Stimulated activated CD4-positive, alpha-beta T cell treated with anti-CD3 and anti-CD28 coated beads, Interleukin-2, amount 100 ng/mL, for 24 hours (primary cell): ENCODE data around the gene C12orf42.
"Not testable (repeated sequence)": the region's sequence is repeated elsewhere in the genome, so short reads cannot be mapped to it uniquely, and the experiment has no call there.

Experiments used
- DNase-seq, 2 donors: peaks; one replicate each; pipeline ENCODE4 v3.0.0-alpha.2; 2020

C12orf42 gene

DNA sequence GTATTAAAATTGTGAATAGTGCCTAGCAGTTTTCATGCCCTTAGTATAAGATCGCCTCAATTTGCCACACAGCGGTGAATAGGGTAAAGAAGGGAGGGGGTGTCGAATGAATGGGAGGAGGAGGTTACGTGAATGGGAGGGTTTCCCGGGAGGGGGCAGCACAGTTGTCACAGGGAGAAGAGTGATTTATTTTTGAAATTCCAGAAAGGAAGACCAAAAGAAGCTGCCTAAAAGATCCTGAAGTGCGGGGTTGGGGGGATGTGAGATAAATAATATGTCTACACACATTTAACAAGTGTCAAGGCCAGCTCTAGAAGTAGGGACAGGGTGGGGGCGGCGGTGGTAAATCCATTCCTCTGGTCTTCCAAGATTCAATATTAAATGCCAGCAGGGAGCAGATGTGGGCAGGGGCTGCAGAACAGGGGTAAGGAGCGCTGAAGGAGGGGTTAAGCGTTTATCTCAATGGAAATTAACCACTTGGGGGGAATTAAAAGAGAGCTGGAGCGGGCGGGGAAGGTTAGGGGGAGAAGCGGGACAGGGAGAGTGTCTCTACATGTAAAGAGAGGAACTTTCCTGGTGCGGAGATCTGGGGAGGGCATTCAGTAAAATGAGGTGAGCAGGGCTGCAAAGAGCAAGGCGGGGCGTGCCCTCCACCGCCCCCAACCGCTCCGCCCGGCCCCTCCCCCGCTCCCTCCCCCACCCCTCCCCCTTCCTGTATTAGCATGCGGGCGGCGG, 867 bp downstream of the C12orf42 start:
- DNase-seq = no peak

DNA sequence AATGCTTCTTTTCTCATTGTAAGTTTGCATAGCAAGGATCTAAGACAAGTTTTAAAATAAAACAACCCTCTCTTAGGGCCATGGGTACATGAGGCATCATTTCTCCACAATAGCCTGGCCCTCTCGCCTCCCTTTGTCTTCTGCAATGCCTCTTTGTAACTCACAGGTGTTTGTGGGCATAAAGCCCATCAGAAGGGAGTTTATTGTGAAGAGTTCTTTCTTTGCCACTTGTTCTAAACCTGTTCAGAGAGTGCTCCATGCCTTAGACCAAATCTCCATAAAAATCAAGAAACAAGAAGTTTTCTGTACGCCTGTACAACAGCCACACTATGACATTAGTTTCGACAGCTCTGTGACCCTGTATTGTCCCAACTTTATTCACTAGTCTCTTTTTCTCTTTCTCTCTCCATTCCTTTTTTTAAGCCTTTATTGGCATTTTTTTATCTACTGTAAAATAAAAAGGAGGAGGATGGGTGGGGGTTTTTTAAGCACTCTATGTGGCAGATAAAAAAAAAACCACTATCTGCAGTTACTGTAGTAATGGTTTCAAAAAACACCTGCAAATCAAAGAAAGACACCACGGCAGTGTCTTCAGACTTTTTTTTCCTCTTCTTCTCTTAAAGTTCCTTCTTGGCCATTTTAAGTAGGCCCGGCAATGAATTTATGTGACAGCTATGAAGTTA, 1.6 kb downstream of the C12orf42 start:
- no peak for DNase-seq

DNA sequence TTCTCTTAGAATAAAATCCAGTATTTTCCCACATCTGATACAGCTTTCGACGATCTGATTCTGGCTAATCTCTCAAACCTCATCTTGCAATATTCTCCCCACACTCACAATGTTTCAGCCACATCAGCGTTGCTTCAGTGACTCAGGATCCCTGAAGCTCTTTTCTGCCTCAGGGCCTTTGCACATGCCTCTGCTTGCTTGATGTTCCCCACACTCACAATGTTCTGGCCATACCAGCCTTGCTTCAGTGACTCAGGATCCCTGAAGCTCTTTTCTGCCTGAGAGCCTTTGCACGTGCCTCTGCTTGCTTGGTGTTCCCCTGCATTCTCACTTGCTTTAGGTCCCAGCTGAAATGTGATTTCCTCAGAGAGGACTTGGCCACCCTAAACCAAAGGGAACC, 2.6 kb downstream of the C12orf42 start:
- DNase-seq = no peak

DNA sequence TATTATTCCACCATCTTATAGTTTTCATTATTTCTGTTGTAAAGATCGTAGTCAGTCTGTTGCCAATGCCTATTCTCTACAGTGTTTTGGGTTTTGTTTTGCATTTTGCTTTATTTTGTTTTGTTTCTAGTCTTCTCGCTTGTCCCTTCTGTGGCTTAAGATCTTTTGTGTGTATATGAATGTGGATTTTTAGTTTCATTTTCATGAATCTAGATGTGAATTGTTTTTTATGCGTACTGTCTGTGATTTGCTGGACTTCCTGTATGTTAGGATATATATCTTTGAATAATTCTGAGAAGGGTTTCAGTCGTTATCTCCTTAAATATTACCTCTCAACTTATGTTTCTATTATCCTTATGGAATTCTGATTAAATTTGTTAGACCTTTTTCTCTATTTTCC, 13.4 kb downstream of the C12orf42 start:
- no peak for DNase-seq

DNA sequence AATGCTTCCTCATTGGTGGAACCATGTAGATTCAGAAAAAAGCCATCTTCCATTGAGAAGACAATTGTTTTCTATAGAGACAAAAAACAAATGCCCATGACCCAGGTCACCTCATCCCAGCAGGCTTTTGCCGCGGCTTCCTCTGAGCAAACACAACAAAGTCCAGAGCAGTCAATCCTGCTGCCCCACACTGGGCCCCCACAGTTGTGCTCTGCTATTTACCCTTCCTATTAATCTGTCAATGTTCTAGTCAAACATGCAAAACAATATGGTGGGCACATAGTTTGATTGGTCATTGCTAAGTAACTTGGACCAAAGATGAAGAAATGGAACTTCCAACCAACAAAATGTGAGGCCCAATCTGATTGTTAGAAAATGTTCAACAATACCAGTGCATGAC, 20.7 kb downstream of the C12orf42 start:
- DNase-seq = no peak

DNA sequence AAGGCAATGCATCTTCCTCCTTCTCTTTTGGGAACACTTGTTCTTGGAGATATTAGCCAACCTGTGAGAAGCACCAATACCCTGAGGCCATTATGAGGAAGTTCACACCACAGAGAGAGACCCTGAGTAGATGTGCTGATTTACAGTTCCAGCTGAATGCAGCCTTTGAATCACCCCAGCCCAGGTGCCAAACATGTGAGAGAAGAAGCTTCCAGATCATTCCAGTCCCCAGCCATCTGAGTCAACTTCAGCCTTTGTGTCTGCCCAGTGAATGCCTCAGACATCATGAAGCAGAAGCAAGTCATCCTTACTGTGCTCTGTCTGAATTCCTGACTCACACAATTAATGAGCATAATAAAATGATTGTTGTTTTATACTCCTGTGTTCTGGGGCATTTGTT, 25.1 kb downstream of the C12orf42 start:
- DNase-seq = no peak

DNA sequence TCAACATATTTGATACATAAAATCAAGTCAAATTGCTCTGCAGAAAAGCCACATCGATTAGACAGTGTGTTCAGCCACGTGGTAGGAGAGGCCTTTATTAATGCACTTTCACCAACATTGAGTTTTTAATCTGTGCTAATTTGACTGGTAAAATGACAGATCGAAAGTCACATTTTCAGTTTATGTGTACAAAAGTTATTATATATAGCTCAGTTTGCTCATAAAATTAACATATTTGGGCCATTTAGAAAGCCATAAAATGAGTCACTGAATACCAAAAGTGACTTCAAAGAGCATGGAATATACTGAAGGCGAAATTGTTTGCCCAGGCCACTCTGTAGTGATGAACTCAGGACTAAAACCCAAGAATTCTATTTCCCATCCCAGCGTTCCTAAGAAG, 26.0 kb downstream of the C12orf42 start:
- no peak for DNase-seq

DNA sequence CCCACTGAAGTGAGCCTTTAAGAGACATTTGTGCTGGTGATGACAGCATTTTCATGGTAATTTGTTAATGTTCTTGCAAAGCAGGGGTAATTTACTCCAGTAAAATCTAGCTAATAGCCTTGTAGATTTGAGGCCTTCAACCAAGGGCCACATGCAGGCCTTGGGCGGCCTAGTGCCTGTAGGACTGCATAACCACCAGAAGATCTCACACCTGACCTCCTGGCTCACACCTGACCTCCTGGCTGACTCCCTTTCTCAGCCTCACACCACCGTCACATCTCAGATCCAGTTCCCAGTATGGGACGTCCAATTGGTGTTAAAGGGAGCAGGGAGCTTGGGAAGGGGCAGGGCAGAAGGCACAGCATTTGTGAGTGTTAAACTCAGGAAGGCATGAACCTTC, 26.9 kb downstream of the C12orf42 start:
- no peak for DNase-seq

DNA sequence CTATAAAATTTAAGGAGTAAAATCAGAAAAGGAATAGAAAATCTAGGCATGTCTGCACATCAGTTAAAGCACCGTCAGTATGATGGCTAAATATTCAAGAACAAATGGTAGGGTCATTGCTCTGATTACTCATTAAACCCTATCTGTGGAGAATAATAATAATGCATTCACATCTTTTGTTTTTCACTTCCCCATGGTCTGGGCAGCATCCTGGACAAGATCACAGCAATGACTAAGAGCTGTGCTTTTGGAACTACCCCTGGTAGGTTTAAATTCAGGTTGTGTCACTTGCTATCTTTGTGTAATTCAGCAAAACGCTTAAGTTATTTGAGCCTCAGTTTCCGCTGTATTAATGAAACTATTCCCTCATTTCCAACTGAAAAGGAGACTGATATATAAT, 33.1 kb downstream of the C12orf42 start:
- DNase-seq = no peak

DNA sequence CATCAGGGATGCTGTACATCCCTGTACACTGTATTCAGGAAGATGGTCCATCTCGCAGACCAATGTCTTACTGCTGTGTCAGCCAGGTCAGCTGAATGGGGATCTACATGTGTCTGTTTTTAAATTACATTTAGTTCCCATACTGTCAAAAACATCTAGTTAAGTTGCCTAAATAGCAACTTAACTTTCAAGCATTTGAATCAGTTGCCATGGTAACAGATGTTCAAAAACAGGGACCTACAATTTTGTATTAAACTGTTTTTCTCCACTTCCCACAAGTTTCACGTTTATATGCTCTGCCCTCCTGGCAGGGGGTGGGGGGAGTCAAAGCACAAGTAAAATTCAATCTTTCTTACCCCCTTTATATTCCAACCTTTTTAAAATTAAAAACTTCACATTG, 38.3 kb downstream of the C12orf42 start:
- no peak for DNase-seq

DNA sequence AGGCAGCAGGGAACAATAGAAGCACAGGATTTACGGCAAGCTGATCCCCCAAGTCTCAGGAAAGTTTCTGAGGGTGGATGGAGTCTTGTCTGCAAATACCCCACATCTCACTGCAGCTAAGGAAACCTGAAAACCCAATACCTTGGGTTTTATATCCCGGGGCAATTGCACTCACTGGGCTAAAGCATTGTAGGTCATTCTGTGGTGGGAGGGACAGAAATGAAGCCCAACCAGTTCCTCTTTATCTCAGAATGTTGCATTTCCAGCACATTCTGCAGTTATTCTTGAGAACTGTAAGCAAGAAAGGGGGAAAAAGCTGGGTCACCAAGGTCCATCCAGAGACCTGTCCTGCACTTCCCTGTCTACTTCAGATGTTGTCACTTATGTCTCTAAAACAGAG, 39.8 kb downstream of the C12orf42 start:
- no peak for DNase-seq

DNA sequence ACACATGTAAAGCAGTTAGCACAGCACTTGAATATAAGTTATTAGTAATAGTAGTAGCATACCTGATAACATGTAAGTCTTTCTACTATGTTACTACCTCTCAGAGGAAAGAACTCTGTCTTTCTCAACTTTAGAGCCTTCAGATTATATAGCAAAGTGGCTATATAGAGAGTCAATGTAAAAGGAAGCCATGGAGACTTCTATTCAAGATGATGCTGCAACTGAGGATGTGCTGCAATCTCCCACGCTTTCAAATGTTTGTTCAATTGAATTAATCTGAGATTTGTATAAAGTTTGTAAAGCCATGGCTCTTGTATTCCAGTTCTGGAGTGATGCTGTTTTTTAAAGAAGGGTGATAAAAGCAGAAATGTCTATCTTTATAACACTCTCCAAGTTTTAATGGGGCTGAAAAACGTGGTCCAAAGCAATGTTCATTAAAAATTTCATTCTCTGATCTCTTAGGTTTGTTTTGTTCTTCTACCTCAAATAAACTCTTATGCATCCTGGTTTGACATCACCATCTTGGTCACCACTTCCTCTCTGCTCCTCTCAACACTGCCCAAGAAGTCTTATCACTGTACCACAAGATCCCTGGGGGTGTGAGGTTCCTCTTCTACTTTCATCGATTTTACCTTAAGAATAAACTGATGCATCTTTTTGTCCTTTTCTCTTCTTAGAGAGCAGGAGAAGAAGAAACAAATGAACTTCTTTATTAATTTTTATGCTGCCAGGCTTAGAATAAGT, 40.6 kb downstream of the C12orf42 start:
- DNase-seq = no peak

DNA sequence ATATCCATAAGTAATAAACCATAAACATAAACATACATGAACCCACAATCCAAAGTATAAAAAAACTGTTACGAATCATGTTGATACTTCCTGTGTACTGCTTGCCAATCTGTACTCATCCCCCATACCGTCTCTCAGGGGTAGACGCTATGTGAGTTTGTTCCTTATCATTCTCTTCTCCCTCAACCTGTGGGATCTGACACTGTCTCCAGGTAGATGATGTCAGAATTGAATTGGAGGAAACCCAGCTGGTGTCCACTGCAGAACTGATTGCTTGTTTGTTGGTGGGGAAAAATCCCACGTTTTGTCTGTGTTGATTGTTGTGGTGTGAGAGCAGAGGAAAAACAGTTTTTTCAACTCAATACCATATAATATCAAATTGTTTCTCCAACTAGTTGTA, 50.8 kb downstream of the C12orf42 start:
- no peak for DNase-seq

DNA sequence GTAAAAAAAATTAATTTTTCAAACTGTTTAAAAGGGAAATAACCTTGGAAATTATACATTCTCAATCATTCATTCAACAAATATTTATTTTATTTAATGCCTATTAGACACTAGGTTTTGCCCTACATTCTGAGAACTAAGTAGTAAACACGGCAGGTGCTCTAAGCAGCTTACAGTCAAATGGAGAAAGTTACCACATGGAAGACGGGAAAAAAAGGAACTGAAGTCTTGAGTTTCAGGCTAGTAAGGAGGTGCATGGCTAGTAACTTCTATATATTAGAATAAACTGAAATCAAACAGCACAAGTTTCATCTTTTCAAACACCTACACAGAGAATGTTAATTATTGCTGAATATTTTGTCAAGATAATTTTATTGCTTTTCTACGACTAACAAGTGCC, 52.9 kb downstream of the C12orf42 start:
- DNase-seq = no peak

DNA sequence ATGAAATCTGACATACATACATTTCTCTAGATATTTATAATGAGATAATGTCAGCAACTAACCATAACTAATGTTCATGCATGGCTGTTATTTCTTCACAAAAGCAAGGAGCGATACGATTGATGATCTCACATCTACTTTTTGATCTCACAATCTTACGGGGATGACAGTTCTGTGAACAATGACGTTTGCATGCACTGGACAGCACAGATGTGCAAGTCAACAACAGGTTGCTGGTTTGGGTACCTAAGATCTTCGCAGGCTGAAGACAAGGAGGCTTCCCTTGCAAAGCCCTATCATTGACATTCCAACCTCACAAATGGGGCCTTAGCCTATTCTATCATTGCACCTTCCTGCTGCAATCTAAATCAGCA, 53.6 kb downstream of the C12orf42 start:
- no peak for DNase-seq

DNA sequence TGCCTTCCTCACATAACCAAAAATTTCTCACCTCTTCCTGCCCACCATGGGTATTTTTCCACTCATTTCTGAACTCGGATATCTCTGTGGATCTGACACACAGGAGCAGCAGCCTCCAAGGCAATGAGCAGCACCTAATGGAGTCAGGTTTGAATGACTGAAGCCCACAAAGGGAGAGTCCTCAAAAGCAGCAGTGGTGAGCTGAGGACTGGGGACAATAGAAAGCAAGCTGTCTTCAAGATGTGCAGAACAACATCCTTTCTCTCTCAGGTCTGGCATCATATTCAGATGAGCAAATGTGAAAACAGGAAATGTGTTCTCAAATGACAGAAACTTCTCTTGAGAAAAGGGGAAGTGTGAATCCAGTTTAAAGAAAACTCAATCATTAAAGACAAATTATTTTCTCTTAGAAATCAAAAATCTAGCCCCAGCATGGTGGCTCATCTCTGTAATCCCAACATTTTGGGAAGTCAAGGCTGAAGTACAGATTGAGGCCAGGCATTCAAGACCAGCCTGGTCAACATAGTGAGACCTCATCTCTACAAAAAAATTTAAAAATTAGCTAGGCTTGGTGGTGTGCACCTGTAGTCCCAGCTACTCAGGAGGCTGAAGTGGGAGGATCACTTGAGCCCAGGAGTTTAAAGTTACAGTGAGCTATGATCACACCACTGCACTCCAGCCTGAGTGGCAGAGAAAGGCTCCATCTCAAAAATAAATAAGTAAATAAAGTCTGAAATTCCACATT, 54.2 kb downstream of the C12orf42 start:
- peak; percentile 19 to 29 for DNase-seq

DNA sequence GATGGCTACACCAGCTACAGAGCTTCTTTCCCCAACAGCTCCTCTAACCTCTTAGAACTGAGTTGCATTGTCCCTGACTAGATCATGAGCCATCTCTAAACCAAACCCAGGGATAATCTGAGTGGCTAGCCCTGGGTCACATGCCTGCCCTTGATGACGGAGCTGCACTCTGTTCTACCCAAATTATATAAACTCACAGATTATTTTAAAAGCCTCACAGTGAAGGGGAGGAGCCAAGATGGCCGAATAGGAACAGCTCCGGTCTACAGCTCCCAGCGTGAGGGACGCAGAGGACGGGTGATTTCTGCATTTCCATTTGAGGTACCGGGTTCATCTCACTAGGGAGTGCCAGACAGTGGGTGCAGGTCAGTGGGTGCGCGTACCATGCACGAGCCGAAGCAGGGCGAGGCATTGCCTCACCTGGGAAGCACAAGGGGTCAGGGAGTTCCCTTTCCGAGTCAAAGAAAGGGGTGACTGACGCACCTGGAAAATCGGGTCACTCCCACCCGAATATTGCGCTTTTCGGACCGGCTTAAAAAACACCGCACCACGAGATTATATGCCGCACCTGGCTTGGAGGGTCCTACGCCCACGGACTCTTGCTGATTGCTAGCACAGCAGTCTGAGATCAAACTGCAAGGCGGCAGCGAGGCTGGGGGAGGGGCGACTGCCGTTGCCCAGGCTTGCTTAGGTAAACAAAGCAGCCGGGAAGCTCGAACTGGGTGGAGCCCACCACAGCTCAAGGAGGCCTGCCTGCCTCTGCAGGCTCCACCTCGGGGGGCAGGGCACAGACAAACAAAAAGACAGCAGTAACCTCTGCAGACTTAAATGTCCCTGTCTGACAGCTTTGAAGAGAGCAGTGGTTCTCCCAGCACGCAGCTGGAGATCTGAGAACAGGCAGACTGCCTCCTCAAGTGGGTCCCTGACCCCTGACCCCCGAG, 61.3 kb downstream of the C12orf42 start:
- not testable (repeated sequence) for DNase-seq

DNA sequence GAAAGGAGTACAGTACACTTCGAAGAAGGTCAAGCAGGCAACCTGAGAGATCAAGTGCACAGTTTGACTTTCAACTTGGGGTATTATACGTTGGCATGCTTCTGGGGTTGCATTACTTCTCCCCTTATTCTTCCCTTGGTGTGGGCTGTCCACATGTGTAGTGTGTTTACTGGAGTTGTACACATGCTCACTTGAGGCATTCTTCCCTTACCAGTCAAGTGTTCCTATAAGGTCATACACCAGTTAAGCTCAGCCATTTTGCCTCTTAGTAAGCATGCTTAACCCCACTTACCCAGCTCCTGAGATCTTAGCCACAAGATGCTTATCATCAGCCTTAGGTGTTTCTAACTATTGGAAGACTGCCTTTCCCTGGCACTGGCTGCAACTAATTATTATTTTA, 63.8 kb downstream of the C12orf42 start:
- no peak for DNase-seq

DNA sequence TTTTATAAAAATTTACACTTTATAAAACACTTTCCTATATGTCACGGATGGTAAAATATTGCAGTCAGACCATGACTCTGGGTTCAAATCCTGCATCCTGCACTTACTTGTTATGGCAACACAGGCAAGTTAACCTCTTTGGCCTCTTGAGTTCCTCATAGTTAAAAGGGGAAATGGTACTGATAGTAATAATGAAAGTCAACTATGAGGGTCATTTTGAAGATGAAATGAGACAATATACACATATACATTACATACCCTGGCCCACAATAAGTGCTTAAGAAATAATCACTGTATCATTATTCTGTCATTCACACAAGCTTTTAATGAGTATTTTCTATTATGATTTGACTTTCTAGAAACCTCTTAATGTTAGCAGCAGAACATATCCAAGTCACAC, 64.4 kb downstream of the C12orf42 start:
- no peak for DNase-seq

DNA sequence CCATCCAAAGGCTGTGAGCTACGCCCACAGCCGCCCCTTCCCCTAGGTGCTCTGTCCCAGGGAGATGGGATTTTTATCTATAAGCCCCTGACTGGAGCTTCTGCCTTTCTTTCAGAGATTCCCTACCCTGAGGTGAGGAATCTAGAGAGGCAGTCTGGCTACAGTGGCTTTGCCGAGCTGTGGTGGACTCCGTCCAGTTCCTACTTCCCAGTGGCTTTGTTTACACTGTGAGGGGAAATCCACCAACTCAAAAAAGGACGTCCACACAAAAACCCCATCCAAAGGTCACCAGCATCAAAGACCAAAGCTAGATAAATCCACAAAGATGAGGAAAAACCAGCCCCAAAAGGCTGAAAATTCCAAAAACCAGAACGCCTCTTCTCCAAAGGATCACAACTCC, 70.1 kb downstream of the C12orf42 start:
- not testable (repeated sequence) for DNase-seq

DNA sequence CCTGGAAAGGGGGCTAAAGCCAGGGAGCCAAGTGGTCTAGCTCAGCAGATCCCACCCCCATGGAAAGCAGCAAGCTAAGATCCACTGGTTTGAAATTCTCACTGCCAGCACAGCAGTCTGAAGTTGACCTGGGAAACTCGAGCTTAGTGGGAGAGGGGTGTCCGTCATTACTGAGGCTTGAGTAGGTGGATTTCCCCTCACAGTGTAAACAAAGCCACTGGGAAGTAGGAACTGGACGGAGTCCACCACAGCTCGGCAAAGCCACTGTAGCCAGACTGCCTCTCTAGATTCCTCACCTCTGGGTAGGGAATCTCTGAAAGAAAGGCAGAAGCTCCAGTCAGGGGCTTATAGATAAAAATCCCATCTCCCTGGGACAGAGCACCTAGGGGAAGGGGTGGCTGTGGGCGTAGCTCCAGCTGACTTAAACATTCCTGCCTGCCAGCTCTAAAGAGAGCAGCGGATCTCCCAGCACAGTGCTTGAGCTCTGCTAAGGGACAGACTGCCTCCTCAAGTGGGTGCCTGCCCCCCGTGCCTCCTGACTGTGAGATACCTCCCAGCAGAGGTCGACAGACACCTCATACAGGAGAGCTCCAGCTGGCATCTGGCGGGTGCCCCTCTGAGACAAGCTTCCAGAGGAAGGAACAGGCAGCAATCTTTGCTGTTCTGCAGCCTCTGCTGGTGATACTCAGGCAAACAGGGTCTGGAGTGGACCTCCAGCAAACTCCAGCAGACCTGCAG, 70.8 kb downstream of the C12orf42 start:
- not testable (repeated sequence) for DNase-seq

DNA sequence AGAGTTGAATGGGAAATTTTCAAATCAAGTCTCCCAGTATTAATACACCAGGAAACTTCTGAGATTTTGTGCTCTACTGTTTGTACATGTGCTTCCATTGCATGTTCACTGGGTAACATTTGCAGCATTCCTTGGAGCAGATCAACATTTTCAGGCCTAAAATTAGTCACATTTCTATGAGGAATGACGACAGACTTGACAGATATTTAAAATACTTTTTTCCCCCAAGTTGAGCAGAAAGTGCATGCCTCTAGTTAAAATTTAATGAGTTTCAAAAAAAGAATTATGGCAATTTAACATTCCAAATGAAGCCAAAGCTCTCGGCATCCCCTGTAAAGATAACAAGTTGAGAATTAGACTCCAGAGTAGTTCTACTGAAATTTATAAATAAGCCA, 72.3 kb downstream of the C12orf42 start:
- DNase-seq = no peak
